Upper lobe of left lung (tissue), 4 donors: Measurements from ENCODE around the gene TYW5.

Source experiments
- CTCF ChIP-seq, 6 experiments: fragments of 450-650 bp in 4 of 6; fragments of 200-600 bp in 2 of 6; sonication (generic) in 2 of 6; IDR thresholded peaks; one replicate each; pipeline ENCODE4 v1.5.1; 2016 to 2019; ENCODE audit warnings: antibody characterized with exemption in 6 of 6
- EP300 ChIP-seq, 4 donors: sonication (generic); formaldehyde crosslinking; IDR thresholded peaks; one replicate each; pipeline ENCODE4 v1.5.1; 2017; ENCODE audit warnings: antibody characterized with exemption in 4 of 4, control low read depth in 2 of 4
- POLR2A ChIP-seq, 4 donors: fragments of 450-650 bp; IDR thresholded peaks; one replicate each; pipeline ENCODE4 v1.5.1; 2016 to 2017; ENCODE audit warnings: antibody characterized with exemption in 4 of 4, mild to moderate bottlenecking in 2 of 4
- POLR2AphosphoS5 ChIP-seq, 2 donors: sonication (generic); formaldehyde crosslinking; IDR thresholded peaks; one replicate each; pipeline ENCODE4 v1.5.1; 2017; ENCODE audit warnings: antibody characterized with exemption in 2 of 2

- TF ChIP-seq POLR2AphosphoS5 (IDR thresholded peaks at IDR 0.05): no peak
- no peak for TF ChIP-seq CTCF (IDR thresholded peaks at IDR 0.05)
- no peak for TF ChIP-seq POLR2A (IDR thresholded peaks at IDR 0.05)
- no peak for TF ChIP-seq EP300 (IDR thresholded peaks at IDR 0.05)
Observed at GRCh38 chr2:199946196-199946595, 9.1 kb downstream of the TYW5 start.
